HepG2 (cell line): ENCODE data around the gene MIDN. TPM values are rescaled to one million over a fixed set of nuclear protein-coding genes. Genes with fewer than 3 reads are reported as not detected.

Experiments used
- ARNT2 ChIP-seq: sonication (generic); formaldehyde crosslinking; IDR thresholded peaks from 2 replicates; pipeline ENCODE4 v1.8.0; 2022; ENCODE audit warnings: mild to moderate bottlenecking, low read depth, missing genetic modification reagents, moderate library complexity
- JDP2 ChIP-seq: sonication (generic); formaldehyde crosslinking; IDR thresholded peaks from 2 replicates; pipeline ENCODE4 v1.8.1; 2022; ENCODE audit warnings: missing genetic modification reagents, borderline replicate concordance
- POLR2AphosphoS2 ChIP-seq: IDR thresholded peaks from 2 replicates; pipeline ENCODE4 v1.6.1; 2011; ENCODE audit warnings: low read depth, low read length, improper control_type of control experiment
- SNAPC2 ChIP-seq: sonication (generic); formaldehyde crosslinking; IDR thresholded peaks from 2 replicates; pipeline ENCODE4 v1.8.1; 2022; ENCODE audit warnings: mild to moderate bottlenecking, missing genetic modification reagents
- ZNF205 ChIP-seq: IDR thresholded peaks from 2 replicates; pipeline ENCODE4 v1.6.1; 2018; ENCODE audit warnings: missing biosample characterization, missing genetic modification reagents
- ZNF354B ChIP-seq: sonication (generic); formaldehyde crosslinking; IDR thresholded peaks from 2 replicates; pipeline ENCODE4 v1.8.0; 2022; ENCODE audit warnings: mild to moderate bottlenecking, missing genetic modification reagents
- ZNF546 ChIP-seq: sonication (generic); formaldehyde crosslinking; conservative IDR thresholded peaks from 2 replicates; pipeline ENCODE4 v1.8.1; 2023; ENCODE audit warnings: mild to moderate bottlenecking, missing genetic modification reagents
- ZNF674 ChIP-seq: sonication (generic); formaldehyde crosslinking; IDR thresholded peaks from 2 replicates; pipeline ENCODE4 v1.5.0; 2020; ENCODE audit warnings: low read depth, mild to moderate bottlenecking, missing genetic modification reagents
- ZNF678 ChIP-seq: sonication (generic); formaldehyde crosslinking; IDR thresholded peaks from 2 replicates; pipeline ENCODE4 v1.4.0; 2020; ENCODE audit warnings: mild to moderate bottlenecking, missing genetic modification reagents
- ZNF772 ChIP-seq: sonication (generic); formaldehyde crosslinking; IDR thresholded peaks from 2 replicates; pipeline ENCODE4 v1.5.0; 2020; ENCODE audit warnings: mild to moderate bottlenecking, missing genetic modification reagents
- polyA plus RNA-seq, 8 experiments: library from polyadenylated mRNA; depleted of rRNA in 3 of 8; stranded (reverse) in 7 of 8; unstranded in 1 of 8; fragments of >200 nt; fragmentation: Illumina TruSeq in 4 of 8; extraction: Trizol in 4 of 8; gene quantifications; 2 replicates each; pipeline versions ENCODE4 v1.2.1 to v1.2.3, GENCODE V29; 2011 to 2016; ENCODE audit warnings: low read depth in 4 of 8, missing spikeins in 1 of 8, mixed read lengths in 1 of 8; ENCODE audit not compliant: insufficient read depth in 1 of 8
- total RNA-seq, 5 experiments: library from RNA; depleted of rRNA; stranded (reverse); fragments of >200 nt; fragmentation: Illumina TruSeq; extraction: Trizol; gene quantifications; 2 replicates each; pipeline ENCODE4 v1.2.3, GENCODE V29; 2016; ENCODE audit warnings: low read depth in 1 of 5
- TF ChIP-seq, protein P1 (sequence below): sonication (generic); formaldehyde crosslinking; IDR thresholded peaks from 2 replicates; pipeline ENCODE4 v1.8.1; 2023; ENCODE audit warnings: mild to moderate bottlenecking, inconsistent platforms, moderate library complexity, missing genetic modification reagents, borderline replicate concordance
- TF ChIP-seq, protein P2 (sequence below): sonication (generic); formaldehyde crosslinking; IDR thresholded peaks from 2 replicates; pipeline ENCODE4 v1.8.0; 2022; ENCODE audit warnings: missing genetic modification reagents, low read depth, mild to moderate bottlenecking, borderline replicate concordance
- TF ChIP-seq, protein P3 (sequence below): sonication (generic); formaldehyde crosslinking; conservative IDR thresholded peaks from 2 replicates; pipeline ENCODE4 v1.8.1; 2023; ENCODE audit warnings: missing genetic modification reagents
- TF ChIP-seq, protein P4 (sequence below): sonication (generic); formaldehyde crosslinking; IDR thresholded peaks from 2 replicates; pipeline ENCODE4 v1.9.0; 2021; ENCODE audit warnings: mild to moderate bottlenecking, missing genetic modification reagents
- TF ChIP-seq, protein P5 (sequence below): sonication (generic); formaldehyde crosslinking; IDR thresholded peaks from 2 replicates; pipeline ENCODE4 v1.8.0; 2022; ENCODE audit warnings: low read depth, missing genetic modification reagents
- TF ChIP-seq, protein P6 (sequence below): sonication (generic); formaldehyde crosslinking; conservative IDR thresholded peaks from 2 replicates; pipeline ENCODE4 v1.4.0; 2020; ENCODE audit warnings: missing genetic modification reagents

Gene MIDN
- total and polyA plus RNA-seq, 2 of the 13 experiments (the other 11 are each of a cell fraction or from before 2014, with no cell fraction given), result 8.4 to 18.0 TPM

DNA sequence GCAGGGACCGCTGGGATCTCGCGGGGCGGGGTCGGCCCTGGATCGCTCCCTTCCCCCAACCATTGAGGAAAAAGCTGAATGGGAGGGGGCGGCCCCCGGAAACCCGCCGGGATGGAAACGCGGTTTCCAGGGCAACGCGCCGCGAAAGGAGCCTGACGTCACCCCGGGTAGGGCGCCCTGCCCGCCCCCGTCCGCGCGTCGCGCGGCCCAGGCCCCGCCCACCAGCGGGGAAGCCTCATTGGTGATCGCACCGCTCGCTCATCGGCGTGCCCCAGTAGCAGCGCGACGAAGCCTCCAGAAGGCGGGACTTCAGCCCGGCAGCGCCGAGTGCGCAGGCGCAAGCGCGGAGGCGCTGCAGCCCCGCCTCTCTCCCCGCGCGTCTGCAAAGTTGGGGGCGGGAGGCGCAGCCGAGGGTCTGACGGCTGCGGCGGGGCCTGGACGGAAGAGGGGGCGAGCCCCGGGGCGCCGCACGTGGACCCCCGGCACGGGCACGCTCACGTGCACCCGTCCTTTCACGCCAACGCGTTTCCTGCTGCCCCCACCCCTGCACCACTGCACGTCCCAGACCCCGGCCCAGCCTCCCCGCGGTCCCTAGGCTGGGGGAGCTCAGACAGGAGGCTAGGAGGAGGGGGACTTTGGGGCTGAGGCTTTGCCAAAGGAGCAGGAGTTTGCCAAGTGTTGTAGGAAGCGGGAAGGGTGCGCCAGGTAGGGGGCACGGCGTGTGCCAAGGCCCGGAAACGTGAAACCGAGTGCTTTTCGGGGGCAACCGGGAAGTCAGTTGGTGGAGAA, 12.6 kb downstream of the MIDN start (continued):
- TF ChIP-seq, protein P1, sequence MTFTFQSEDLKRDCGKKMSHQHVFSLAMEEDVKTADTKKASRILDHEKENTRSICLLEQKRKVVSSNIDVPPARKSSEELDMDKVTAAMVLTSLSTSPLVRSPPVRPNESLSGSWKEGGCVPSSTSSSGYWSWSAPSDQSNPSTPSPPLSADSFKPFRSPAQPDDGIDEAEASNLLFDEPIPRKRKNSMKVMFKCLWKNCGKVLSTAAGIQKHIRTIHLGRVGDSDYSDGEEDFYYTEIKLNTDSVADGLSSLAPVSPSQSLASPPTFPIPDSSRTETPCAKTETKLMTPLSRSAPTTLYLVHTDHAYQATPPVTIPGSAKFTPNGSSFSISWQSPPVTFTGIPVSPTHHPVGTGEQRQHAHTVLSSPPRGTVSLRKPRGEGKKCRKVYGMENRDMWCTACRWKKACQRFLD (CRISPR knock-in tag), result no peak
- TF ChIP-seq POLR2AphosphoS2 (no peak), ARNT2 (CRISPR knock-in tag) (no peak), ZNF678 (no peak), SNAPC2 (CRISPR knock-in tag) (no peak), ZNF205 (no peak), ZNF546 (CRISPR knock-in tag) (0 out of 2 replicates have a peak, but pooled peaks have one; percentile 56), ZNF354B (no peak), ZNF674 (CRISPR knock-in tag) (no peak), JDP2 (no peak), ZNF772 (CRISPR knock-in tag) (peak; percentile 67; the same call in 1 of the 2 replicates)
- TF ChIP-seq, protein P2, sequence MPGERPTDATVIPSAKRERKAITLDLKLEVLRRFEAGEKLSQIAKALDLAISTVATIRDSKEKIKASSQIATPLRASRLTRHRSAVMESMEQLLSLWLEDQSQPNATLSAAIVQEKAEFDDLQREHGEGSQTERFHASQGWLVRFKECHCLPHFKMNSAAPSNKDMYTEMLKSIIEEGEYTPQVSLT (CRISPR knock-in tag), result no peak
- TF ChIP-seq, protein P3, sequence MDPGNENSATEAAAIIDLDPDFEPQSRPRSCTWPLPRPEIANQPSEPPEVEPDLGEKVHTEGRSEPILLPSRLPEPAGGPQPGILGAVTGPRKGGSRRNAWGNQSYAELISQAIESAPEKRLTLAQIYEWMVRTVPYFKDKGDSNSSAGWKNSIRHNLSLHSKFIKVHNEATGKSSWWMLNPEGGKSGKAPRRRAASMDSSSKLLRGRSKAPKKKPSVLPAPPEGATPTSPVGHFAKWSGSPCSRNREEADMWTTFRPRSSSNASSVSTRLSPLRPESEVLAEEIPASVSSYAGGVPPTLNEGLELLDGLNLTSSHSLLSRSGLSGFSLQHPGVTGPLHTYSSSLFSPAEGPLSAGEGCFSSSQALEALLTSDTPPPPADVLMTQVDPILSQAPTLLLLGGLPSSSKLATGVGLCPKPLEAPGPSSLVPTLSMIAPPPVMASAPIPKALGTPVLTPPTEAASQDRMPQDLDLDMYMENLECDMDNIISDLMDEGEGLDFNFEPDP (CRISPR knock-in tag), result no peak
- TF ChIP-seq, protein P4, sequence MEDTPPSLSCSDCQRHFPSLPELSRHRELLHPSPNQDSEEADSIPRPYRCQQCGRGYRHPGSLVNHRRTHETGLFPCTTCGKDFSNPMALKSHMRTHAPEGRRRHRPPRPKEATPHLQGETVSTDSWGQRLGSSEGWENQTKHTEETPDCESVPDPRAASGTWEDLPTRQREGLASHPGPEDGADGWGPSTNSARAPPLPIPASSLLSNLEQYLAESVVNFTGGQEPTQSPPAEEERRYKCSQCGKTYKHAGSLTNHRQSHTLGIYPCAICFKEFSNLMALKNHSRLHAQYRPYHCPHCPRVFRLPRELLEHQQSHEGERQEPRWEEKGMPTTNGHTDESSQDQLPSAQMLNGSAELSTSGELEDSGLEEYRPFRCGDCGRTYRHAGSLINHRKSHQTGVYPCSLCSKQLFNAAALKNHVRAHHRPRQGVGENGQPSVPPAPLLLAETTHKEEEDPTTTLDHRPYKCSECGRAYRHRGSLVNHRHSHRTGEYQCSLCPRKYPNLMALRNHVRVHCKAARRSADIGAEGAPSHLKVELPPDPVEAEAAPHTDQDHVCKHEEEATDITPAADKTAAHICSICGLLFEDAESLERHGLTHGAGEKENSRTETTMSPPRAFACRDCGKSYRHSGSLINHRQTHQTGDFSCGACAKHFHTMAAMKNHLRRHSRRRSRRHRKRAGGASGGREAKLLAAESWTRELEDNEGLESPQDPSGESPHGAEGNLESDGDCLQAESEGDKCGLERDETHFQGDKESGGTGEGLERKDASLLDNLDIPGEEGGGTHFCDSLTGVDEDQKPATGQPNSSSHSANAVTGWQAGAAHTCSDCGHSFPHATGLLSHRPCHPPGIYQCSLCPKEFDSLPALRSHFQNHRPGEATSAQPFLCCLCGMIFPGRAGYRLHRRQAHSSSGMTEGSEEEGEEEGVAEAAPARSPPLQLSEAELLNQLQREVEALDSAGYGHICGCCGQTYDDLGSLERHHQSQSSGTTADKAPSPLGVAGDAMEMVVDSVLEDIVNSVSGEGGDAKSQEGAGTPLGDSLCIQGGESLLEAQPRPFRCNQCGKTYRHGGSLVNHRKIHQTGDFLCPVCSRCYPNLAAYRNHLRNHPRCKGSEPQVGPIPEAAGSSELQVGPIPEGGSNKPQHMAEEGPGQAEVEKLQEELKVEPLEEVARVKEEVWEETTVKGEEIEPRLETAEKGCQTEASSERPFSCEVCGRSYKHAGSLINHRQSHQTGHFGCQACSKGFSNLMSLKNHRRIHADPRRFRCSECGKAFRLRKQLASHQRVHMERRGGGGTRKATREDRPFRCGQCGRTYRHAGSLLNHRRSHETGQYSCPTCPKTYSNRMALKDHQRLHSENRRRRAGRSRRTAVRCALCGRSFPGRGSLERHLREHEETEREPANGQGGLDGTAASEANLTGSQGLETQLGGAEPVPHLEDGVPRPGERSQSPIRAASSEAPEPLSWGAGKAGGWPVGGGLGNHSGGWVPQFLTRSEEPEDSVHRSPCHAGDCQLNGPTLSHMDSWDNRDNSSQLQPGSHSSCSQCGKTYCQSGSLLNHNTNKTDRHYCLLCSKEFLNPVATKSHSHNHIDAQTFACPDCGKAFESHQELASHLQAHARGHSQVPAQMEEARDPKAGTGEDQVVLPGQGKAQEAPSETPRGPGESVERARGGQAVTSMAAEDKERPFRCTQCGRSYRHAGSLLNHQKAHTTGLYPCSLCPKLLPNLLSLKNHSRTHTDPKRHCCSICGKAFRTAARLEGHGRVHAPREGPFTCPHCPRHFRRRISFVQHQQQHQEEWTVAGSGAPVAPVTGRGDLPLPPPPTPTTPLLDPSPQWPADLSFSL, result no peak
- TF ChIP-seq, protein P5, sequence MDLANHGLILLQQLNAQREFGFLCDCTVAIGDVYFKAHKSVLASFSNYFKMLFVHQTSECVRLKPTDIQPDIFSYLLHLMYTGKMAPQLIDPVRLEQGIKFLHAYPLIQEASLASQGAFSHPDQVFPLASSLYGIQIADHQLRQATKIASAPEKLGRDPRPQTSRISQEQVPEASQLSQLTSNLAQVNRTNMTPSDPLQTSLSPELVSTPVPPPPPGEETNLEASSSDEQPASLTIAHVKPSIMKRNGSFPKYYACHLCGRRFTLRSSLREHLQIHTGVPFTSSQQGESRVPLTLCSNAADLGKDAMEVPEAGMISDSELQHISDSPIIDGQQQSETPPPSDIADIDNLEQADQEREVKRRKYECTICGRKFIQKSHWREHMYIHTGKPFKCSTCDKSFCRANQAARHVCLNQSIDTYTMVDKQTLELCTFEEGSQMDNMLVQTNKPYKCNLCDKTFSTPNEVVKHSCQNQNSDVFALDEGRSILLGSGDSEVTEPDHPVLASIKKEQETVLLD (CRISPR knock-in tag), result no peak
- TF ChIP-seq, protein P6, sequence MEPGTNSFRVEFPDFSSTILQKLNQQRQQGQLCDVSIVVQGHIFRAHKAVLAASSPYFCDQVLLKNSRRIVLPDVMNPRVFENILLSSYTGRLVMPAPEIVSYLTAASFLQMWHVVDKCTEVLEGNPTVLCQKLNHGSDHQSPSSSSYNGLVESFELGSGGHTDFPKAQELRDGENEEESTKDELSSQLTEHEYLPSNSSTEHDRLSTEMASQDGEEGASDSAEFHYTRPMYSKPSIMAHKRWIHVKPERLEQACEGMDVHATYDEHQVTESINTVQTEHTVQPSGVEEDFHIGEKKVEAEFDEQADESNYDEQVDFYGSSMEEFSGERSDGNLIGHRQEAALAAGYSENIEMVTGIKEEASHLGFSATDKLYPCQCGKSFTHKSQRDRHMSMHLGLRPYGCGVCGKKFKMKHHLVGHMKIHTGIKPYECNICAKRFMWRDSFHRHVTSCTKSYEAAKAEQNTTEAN (CRISPR knock-in tag), result no peak
